Mucosa of descending colon (tissue), 3 donors: ENCODE data around the gene CD63. TPM values are rescaled to one million over a fixed set of nuclear protein-coding genes. Genes with fewer than 3 reads are reported as not detected.
A peak's percentile ranks its signal among the peaks of the same experiment; 100 is the strongest.

Experiments used
- ATAC-seq: fragments of 200-7000 bp; cut with Tn5 transposase; one replicate; pipeline ENCODE4 v1.9.1; 2020; ENCODE audit warnings: mild to moderate bottlenecking, moderate library complexity
- DNase-seq, 3 donors: peaks; one replicate each; pipeline ENCODE4 v3.0.0-alpha.2; 2020
- H3K36me3 ChIP-seq: fragments of 200-600 bp; one replicate; pipeline ENCODE4 v1.8.0; 2021; ENCODE audit warnings: low read depth, mild to moderate bottlenecking
- H3K4me1 ChIP-seq: fragments of 200-600 bp; one replicate; pipeline ENCODE4 v1.8.0; 2021; ENCODE audit warnings: low read depth, mild to moderate bottlenecking
- H3K4me3 ChIP-seq: fragments of 200-600 bp; one replicate; pipeline ENCODE4 v1.8.0; 2021; ENCODE audit warnings: mild to moderate bottlenecking
- H3K9me3 ChIP-seq: fragments of 200-600 bp; one replicate; pipeline ENCODE4 v1.8.0; 2021; ENCODE audit warnings: mild to moderate bottlenecking
- intact Hi-C, 2 donors: fragments of 100-400 bp; cut with DNase I in 1 of 2; cut with micrococcal nuclease in 1 of 2; formaldehyde crosslinking; loops; one replicate each; pipeline versions ENCODE4 v1.11.0 to v1.11.1; 2022; cut with DNase I, micrococcal nuclease
- total RNA-seq, 3 donors: library from RNA; stranded (reverse); fragmentation: NEBNext Ultra II Directional in 2 of 3; extraction: Animal tissue kit (Norgen Biotek cat#: 25700) in 2 of 3; gene quantifications; one replicate each; pipeline versions ENCODE4 v1.2.1 to v1.2.4, GENCODE V29; 2021 to 2023
- TF ChIP-seq, protein P1 (sequence below): fragments of 200-600 bp; IDR thresholded peaks from one replicate; pipeline ENCODE4 v1.8.0; 2022; ENCODE audit warnings: antibody characterized with exemption, mild to moderate bottlenecking
- donor health status: DM: no; HTN: no; CAD: no; lungs with moderate emphysema.
- donor health status: DM: no; HTN: no; CAD: no.
- donor health status: DM: no; HTN: yes; CAD: no.

CD63 gene
- total RNA-seq, 3 donors from 2014 or later: 992 to 1,177 (median 1,016) TPM

DNA sequence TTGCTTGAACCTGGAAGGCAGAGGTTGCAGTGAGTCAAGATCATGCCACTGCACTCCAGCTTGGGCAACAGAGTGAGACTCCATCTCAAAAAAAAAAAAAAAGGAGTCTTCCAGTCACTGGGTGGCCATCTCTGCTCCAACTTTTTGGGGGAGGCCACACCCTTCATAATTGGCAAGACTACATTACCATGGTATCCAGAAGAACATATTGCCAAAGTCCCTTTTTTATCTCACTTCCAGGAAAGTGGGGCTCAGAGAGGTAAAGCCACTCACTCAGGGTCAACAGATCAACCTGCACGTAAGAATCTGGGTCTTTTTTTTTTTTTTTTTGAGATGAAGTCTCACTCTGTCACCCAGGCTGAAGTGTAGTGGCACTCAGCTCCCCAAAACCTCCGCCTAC lies 5.0 kb upstream of the CD63 start:
- TF ChIP-seq, protein P1, sequence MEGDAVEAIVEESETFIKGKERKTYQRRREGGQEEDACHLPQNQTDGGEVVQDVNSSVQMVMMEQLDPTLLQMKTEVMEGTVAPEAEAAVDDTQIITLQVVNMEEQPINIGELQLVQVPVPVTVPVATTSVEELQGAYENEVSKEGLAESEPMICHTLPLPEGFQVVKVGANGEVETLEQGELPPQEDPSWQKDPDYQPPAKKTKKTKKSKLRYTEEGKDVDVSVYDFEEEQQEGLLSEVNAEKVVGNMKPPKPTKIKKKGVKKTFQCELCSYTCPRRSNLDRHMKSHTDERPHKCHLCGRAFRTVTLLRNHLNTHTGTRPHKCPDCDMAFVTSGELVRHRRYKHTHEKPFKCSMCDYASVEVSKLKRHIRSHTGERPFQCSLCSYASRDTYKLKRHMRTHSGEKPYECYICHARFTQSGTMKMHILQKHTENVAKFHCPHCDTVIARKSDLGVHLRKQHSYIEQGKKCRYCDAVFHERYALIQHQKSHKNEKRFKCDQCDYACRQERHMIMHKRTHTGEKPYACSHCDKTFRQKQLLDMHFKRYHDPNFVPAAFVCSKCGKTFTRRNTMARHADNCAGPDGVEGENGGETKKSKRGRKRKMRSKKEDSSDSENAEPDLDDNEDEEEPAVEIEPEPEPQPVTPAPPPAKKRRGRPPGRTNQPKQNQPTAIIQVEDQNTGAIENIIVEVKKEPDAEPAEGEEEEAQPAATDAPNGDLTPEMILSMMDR: no peak
- H3K9me3 ChIP-seq: no peaks in the 10 kb centered on the region
- DNase-seq: no peak
- no peak overlapping the region for H3K4me3 ChIP-seq
- peaks cover 14% of the 10 kb centered on the region for H3K4me1 ChIP-seq
- H3K36me3 ChIP-seq: no peaks in the 10 kb centered on the region
- ATAC-seq: no peak
- intact Hi-C loops: loop anchor here in 1 of 2 donors (10.0 kb wide), 1 partner anchor 201 kb away; the partner anchor contains the start of gene DGKA

DNA sequence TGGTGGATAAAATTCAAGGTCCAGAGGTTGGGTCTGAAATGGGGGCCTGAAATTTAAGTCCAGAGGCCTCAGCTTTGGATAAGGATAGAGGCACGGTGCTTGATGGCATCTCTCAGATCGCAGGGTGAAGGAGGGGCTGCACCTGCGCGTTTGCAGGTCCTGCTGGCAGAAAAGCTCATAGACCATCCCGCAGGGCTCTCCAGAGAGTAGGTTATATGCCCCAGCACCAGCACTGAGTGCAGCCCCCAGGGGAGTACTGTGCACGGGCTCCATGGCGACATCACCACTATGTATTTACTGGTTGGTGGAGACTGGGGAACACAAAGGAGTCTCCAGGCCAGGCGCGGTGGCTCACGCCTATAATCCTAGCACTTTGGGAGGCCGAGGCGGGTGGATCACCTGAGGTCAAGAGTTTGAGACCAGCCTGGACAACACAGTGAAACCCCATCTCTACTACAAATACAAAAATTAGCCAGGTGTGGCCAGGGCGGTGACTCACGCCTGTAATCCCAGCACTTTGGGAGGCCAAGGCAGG lies 4.3 kb upstream of the CD63 start:
- intact Hi-C loops: loop anchor here in 1 of 2 donors (10.0 kb wide), 1 partner anchor 202 kb away; the partner anchor contains the start of gene DGKA
- peaks cover 9% of the 10 kb centered on the region for H3K4me1 ChIP-seq
- ATAC-seq: no peak

DNA sequence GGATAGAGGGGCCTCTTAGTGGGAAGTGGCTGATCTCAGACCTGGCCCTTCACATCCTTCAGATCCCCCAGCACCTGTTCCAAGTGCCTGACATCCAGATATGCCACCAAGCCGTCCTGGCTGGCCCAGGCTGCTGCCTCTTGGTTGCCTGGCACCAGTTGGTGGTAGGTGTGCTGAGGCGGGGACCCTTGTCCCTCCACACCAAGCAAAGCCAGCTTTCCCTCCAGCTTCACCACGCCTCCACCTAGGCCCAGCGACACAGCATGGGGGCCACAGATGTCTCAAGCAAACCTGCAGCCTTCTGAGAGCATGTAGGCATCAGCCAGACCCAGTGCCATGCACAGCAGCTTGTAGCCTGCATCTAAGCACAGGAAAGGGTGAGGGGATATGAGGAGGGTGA lies 3.5 kb upstream of the CD63 start:
- no peak for ATAC-seq
- TF ChIP-seq, protein P1: no peak
- DNase-seq: no peak
- intact Hi-C loops: loop anchor here in 1 of 2 donors (10.0 kb wide), 1 partner anchor 203 kb away; the partner anchor contains the start of gene DGKA
- Histone ChIP-seq H3K9me3 (no peaks in the 10 kb centered on the region), H3K36me3 (no peaks in the 10 kb centered on the region), H3K4me1 (peaks cover 8% of the 10 kb centered on the region), H3K4me3 (no peak overlapping the region)

More for the DNA sequence above, 4.3 kb upstream of the CD63 start:
- H3K9me3 ChIP-seq: no peaks in the 10 kb centered on the region
- DNase-seq: no peak
- TF ChIP-seq, protein P1: no peak
- H3K36me3 ChIP-seq: no peaks in the 10 kb centered on the region
- H3K4me3 ChIP-seq: no peak overlapping the region

DNA sequence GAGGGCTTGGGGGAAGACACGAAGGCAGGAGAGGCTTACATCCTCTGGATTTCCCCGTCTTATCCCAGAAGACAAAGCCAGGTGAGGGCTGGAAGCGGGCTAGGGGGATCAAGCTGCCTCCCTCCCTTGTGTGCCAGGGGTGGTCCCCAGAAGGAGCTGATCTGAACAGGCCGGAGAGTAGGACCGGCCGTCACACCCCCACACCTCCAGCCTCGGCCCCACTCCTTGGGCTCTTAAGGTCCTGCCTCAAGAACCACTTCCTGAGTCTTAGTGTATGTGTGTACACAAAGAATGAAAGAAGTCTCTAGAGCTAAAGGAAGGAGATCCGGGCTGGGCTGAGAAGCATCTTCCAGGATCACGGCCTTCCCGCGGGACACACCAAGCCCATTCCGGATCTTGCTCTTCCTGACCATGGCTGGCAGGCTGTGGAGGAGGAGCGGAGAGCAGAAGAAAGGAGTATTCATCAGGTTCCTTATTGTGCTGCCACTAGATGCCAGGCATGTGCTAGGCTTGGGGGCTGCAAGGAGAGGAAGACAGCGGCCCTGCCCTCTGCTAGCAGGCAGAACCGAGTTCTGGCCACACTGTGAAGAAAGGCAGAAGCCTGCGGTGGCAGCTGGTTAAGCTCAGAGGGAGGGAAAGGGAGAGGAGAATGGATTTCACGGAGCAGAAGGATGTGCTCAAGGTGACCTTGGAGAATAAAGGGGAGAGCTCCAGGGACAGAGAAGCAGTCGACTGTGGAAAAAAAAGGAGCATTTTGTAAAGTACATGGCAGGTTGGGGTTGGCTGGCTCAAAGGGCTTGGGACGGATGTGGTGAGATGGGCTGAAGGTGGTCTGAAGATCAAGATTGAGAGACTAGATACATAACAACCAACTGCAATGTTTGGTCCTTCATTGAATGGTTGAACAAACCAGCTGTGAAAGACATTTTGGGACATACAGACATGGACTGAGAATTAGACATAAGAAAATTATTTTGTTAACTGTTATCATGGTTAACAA lies 1.3 kb upstream of the CD63 start:
- intact Hi-C loops: loop anchor here in 1 of 2 donors (10.0 kb wide), 1 partner anchor 205 kb away; the partner anchor contains the start of gene DGKA
- Histone ChIP-seq H3K4me3 (peak overlapping the region; percentile 78), H3K36me3 (no peaks in the 10 kb centered on the region), H3K9me3 (no peaks in the 10 kb centered on the region), H3K4me1 (peaks cover 19% of the 10 kb centered on the region)
- TF ChIP-seq, protein P1: no peak
- peak in 2 of 3 donors; percentile 66 to 67 for DNase-seq
- ATAC-seq: peak; percentile 14

DNA sequence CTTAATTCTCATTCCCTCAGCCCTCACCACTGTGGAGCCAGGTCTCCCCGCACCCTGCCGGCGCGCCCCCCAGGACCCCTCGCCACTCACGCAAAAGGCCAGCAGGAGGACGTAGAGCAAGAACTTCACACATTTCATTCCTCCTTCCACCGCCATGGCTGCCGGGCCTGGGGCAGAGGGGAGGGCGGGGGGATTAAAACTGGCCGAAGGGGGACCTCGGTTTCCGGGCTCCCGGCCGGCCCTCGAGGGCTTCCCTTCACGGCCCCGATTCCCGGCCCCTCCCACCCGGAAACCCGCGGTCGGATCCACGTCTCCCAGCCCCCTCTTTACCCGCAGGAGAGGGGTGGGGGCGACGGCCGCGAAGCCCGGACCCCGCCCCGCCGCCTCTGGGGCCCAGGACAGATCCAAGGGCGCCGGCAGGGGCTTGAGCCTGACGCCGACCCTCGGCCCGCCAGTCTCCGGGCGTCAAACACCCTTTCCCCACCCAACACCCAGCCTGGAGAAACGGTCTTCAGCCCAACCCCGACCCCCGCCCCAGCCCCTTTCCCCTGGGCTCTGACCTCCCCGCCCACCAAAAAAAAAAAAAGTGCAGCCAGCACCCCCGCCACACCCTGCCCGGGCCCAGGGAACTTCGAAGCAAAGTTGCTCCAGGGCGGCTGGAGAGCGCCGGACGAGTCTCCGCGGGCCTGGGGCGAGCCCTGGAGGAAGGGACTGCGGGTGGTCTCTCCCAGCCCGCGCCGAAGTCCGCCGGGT lies 447 bp downstream of the CD63 start:
- peak; percentile 83 to 88 (median 88) for DNase-seq
- H3K4me3 ChIP-seq: peak overlapping the region; percentile 78
- intact Hi-C loops: no loop called here
- H3K4me1 ChIP-seq: peaks cover 35% of the 10 kb centered on the region
- H3K36me3 ChIP-seq: no peaks in the 10 kb centered on the region
- peak; percentile 47 for ATAC-seq
- H3K9me3 ChIP-seq: no peaks in the 10 kb centered on the region
- TF ChIP-seq, protein P1: no peak
